C4-2B (cell line): ENCODE results near the gene SLC26A4.

Experiments
- H3K27ac ChIP-seq: fragments of 450-650 bp; 2 replicates; pipeline ENCODE4 v1.5.1; 2017
- ZFX ChIP-seq: fragments of 450-650 bp; IDR thresholded peaks from 2 replicates; pipeline ENCODE4 v1.6.1; 2017
- TF ChIP-seq, protein P1 (sequence below): fragments of 450-650 bp; conservative IDR thresholded peaks from 2 replicates; pipeline ENCODE4 v1.5.1; 2017; ENCODE audit warnings: mild to moderate bottlenecking

The SLC26A4 gene

DNA sequence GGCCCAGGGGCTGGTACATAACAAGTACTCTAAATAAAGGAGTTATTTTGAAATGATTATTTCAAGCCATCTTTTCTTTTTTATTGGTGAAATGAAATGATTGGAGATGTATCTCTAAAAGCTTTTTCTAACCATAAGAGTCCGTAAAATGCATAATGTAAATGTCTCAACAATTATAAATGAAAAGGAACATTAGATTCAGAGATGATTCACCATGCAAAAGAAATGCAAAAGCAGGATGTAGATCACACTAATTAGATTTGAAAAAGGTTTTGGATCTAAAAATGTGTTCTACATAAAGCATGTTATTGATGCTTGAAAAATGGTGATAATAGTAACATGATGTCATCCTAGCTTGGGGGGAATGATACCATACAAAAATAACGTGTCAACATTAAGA is 15.6 kb downstream of the SLC26A4 start:
- no peak for TF ChIP-seq ZFX
- TF ChIP-seq, protein P1, sequence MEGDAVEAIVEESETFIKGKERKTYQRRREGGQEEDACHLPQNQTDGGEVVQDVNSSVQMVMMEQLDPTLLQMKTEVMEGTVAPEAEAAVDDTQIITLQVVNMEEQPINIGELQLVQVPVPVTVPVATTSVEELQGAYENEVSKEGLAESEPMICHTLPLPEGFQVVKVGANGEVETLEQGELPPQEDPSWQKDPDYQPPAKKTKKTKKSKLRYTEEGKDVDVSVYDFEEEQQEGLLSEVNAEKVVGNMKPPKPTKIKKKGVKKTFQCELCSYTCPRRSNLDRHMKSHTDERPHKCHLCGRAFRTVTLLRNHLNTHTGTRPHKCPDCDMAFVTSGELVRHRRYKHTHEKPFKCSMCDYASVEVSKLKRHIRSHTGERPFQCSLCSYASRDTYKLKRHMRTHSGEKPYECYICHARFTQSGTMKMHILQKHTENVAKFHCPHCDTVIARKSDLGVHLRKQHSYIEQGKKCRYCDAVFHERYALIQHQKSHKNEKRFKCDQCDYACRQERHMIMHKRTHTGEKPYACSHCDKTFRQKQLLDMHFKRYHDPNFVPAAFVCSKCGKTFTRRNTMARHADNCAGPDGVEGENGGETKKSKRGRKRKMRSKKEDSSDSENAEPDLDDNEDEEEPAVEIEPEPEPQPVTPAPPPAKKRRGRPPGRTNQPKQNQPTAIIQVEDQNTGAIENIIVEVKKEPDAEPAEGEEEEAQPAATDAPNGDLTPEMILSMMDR = no peak
- H3K27ac ChIP-seq = no peak overlapping the region

DNA sequence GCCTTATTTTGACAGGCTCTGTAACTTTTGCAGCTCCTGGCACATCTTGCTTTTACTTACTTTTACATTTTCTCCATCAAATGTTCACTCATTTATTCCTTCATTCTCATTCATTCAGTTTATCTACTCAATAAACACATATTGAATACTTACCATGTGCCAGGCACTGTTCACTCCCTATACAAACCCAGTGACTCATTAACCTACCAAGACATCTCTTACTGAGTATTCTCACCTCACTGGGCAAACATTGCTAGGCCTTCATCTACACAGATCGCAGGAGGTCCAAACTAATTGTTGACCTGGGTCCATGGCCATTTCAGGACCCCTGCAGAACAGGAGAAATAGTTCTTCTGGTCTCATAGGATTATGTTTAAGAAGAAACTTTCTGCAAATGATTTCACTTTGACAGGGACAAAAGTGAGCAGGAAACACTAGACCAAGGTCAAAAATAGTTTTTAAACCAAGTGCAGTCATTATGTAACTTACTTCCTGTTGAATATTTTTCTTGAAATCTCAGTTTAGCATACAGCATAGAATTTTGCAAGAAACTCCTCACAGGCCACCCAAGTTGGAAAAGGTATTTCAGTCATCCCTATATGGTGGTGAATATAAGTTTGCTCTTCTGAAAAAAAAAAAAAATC is 17.6 kb downstream of the SLC26A4 start:
- TF ChIP-seq, protein P1 = no peak
- TF ChIP-seq ZFX = no peak
- H3K27ac ChIP-seq = no peak overlapping the region

DNA sequence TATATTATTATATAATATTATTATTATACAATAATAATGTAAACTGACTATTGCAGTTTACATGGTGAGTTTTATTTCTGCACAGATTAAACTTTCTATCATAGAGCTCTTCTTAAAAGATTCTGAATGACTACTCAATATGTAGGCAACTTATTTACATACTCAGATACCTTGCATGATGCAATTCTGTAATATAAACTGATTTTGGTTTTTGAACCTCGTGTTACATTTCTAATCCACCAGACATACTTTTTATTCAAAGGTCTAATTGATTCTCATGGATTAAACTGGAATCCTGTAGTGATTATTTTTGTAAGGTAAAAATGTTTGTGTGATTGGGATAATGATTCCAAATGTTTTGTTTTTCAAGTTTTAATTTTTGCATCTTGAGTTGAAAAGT is 19.9 kb downstream of the SLC26A4 start:
- H3K27ac ChIP-seq = no peak overlapping the region
- TF ChIP-seq, protein P1 = no peak
- no peak for TF ChIP-seq ZFX

DNA sequence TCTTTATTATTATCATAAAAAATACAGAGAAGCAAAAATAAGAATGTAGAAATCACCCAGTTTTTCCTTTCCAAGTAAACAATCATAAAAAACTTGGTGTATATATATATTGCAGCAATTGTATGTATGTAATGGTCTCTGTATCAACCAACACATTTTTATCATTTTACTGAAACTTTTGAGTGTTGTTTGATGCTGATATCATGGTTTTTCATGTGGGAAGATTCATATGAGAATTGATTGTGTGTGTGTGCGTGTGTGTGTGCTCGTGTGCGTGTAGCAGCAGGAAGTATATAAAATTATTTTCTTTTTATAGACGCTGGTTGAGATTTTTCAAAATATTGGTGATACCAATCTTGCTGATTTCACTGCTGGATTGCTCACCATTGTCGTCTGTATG is 22.3 kb downstream of the SLC26A4 start:
- TF ChIP-seq, protein P1 = no peak
- TF ChIP-seq ZFX = no peak
- H3K27ac ChIP-seq = no peak overlapping the region

DNA sequence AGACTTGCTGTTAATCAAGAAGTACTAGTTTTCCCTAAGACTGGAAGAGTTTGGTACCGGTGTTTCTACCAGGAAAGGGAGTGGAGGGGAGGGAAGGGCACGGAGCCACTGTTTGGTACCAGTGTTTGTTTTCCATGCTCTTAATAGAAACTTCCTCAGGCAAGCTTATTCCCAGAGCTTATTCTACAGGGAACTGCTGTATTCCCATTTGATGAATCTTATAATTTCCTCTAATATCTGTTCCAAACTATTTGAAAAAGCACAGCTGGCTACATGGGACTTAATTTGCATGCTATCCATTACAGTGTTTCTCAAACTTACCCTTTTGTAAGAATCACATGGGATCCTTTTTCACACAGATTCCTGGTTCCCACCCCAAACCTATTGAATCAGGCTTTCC is 23.7 kb downstream of the SLC26A4 start:
- TF ChIP-seq ZFX = no peak
- TF ChIP-seq, protein P1 = no peak
- H3K27ac ChIP-seq = no peak overlapping the region

DNA sequence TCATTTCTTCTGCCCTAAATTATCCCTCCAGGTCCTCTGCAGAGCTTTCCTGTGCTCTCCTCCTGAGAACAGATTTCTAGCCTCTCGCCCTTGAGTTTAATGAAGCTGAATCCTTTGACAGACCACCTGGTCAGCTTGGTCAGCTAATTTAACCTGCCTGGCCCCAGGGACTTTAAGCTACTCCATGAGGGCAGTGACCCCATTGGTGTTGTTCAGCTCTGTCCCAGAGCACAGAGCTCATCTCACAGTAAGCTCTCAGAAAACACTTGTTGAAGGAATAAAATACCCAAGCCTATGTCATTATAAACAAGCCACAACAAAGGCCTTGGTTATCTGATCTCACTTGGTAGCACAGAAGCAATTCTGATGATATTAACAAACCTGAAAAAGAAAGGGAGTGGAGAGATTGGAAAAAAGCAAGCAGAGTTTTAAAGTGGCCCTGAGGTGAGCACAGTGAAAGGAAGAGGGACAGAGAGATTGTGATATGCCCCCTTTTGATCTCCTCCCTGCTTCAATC is 24.4 kb downstream of the SLC26A4 start:
- H3K27ac ChIP-seq = no peak overlapping the region
- TF ChIP-seq, protein P1 = no peak
- TF ChIP-seq ZFX = no peak

DNA sequence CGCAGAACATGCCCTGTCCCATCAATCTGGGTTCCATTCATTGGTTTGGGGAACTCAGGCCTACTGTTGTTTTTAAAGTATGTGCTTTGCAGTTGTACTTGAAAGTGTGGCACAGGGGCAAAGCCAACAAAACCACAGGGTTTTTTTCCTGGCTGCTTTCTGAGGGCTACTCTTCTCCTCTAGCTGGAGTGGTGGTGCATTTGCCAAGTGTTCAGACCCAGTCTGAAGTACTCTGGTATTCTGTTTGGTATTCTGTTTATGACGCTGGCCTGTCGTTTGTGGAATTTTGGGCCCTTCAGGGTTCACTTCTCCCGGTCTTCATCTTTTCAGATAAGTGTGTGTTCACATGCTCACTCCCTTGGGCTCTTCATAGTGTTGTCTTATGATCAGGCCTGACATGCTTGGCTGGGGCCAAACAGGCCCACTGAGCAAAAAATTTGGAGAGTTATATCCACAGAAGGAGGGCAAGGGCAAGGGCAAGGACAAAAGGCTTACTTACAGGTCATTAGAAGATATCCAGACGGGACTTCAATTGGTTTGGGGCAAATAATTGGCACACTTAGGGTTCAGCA is 26.3 kb downstream of the SLC26A4 start:
- TF ChIP-seq, protein P1 = no peak
- no peak for TF ChIP-seq ZFX
- H3K27ac ChIP-seq = no peak overlapping the region
